HepG2 (cell line): ENCODE measurements around the gene ERBB3. TPM values are rescaled to one million over a fixed set of nuclear protein-coding genes. Genes with fewer than 3 reads are reported as not detected.

ENCODE experiments used
- CC2D1A ChIP-seq: sonication (generic); formaldehyde crosslinking; IDR thresholded peaks from 2 replicates; pipeline ENCODE4 v1.8.1; 2023; ENCODE audit warnings: mild to moderate bottlenecking, missing genetic modification reagents
- DNMT1 ChIP-seq: sonication (generic); formaldehyde crosslinking; IDR thresholded peaks from 2 replicates; pipeline ENCODE4 v1.5.1; 2020; ENCODE audit warnings: mild to moderate bottlenecking, missing genetic modification reagents
- FOXP4 ChIP-seq: sonication (generic); formaldehyde crosslinking; IDR thresholded peaks from 2 replicates; pipeline ENCODE4 v1.4.0; 2020; ENCODE audit warnings: missing genetic modification reagents
- HOXA5 ChIP-seq: sonication (generic); formaldehyde crosslinking; IDR thresholded peaks from 2 replicates; pipeline ENCODE4 v1.4.0; 2020; ENCODE audit warnings: missing genetic modification reagents
- KDM6A ChIP-seq: IDR thresholded peaks from 2 replicates; pipeline ENCODE4 v1.6.1; 2016; ENCODE audit warnings: low read depth
- NFYC ChIP-seq: IDR thresholded peaks from 2 replicates; pipeline ENCODE4 v1.6.1; 2016; ENCODE audit warnings: missing genetic modification reagents, missing compliant biosample characterization
- PAX8 ChIP-seq: sonication (generic); formaldehyde crosslinking; IDR thresholded peaks from 2 replicates; pipeline ENCODE4 v1.8.0; 2022; ENCODE audit warnings: mild to moderate bottlenecking, missing genetic modification reagents, borderline replicate concordance
- U2AF1 ChIP-seq: fragments of 200-400 bp; formaldehyde crosslinking; optimal IDR thresholded peaks from 2 replicates; pipeline ENCODE3; 2017; ENCODE audit warnings: mild to moderate bottlenecking, low read depth, low read length
- ZFP90 ChIP-seq: sonication (generic); formaldehyde crosslinking; IDR thresholded peaks from 2 replicates; pipeline ENCODE4 v1.8.0; 2022; ENCODE audit warnings: missing genetic modification reagents, mild to moderate bottlenecking, inconsistent platforms, borderline replicate concordance
- ZNF431 ChIP-seq: sonication (generic); formaldehyde crosslinking; IDR thresholded peaks from 2 replicates; pipeline ENCODE4 v1.9.0; 2022; ENCODE audit warnings: missing genetic modification reagents, low read depth, mild to moderate bottlenecking, borderline replicate concordance
- ZNF607 ChIP-seq: sonication (generic); formaldehyde crosslinking; IDR thresholded peaks from 2 replicates; pipeline ENCODE4 v1.5.1; 2020; ENCODE audit warnings: missing genetic modification reagents, mild to moderate bottlenecking, borderline replicate concordance
- ZNF674 ChIP-seq: sonication (generic); formaldehyde crosslinking; IDR thresholded peaks from 2 replicates; pipeline ENCODE4 v1.5.0; 2020; ENCODE audit warnings: low read depth, mild to moderate bottlenecking, missing genetic modification reagents
- ZXDC ChIP-seq: sonication (generic); formaldehyde crosslinking; IDR thresholded peaks from 2 replicates; pipeline ENCODE4 v1.5.0; 2020; ENCODE audit warnings: mild to moderate bottlenecking, missing genetic modification reagents
- polyA plus RNA-seq, 8 experiments: library from polyadenylated mRNA; depleted of rRNA in 3 of 8; stranded (reverse) in 7 of 8; unstranded in 1 of 8; fragments of >200 nt; fragmentation: Illumina TruSeq in 4 of 8; extraction: Trizol in 4 of 8; gene quantifications; 2 replicates each; pipeline versions ENCODE4 v1.2.1 to v1.2.3, GENCODE V29; 2011 to 2016; ENCODE audit warnings: low read depth in 4 of 8, missing spikeins in 1 of 8, mixed read lengths in 1 of 8; ENCODE audit not compliant: insufficient read depth in 1 of 8
- total RNA-seq, 5 experiments: library from RNA; depleted of rRNA; stranded (reverse); fragments of >200 nt; fragmentation: Illumina TruSeq; extraction: Trizol; gene quantifications; 2 replicates each; pipeline ENCODE4 v1.2.3, GENCODE V29; 2016; ENCODE audit warnings: low read depth in 1 of 5
- TF ChIP-seq, protein P1 (sequence below): sonication (generic); formaldehyde crosslinking; IDR thresholded peaks from 2 replicates; pipeline ENCODE4 v1.5.1; 2020; ENCODE audit warnings: mild to moderate bottlenecking, missing genetic modification reagents, borderline replicate concordance

The ERBB3 gene
- total and polyA plus RNA-seq, 2 of the 13 experiments (the other 11 are each of a cell fraction or from before 2014, with no cell fraction given): 93.6 to 358 TPM

- TF ChIP-seq FOXP4 (peak; percentile 99), ZNF607 (CRISPR knock-in tag) (peak; percentile 46; the same call in 1 of the 2 replicates), ZNF431 (CRISPR knock-in tag) (peak; percentile 89), KDM6A (CRISPR knock-in tag) (peak; percentile 100), HOXA5 (CRISPR knock-in tag) (peak; percentile 68; the same call in 1 of the 2 replicates), PAX8 (CRISPR knock-in tag) (0 out of 2 replicates have a peak, but pooled peaks have one; percentile 41), DNMT1 (CRISPR knock-in tag) (0 out of 2 replicates have a peak, but pooled peaks have one; percentile 33), NFYC (CRISPR knock-in tag) (peak; percentile 53; the same call in 1 of the 2 replicates), ZNF674 (0 out of 2 replicates have a peak, but pooled peaks have one; percentile 37), ZFP90 (CRISPR knock-in tag) (peak; percentile 68), CC2D1A (no peak), ZXDC (CRISPR knock-in tag) (no peak; the same call in 1 of the 2 replicates), U2AF1 (no peak)
- TF ChIP-seq, protein P1, sequence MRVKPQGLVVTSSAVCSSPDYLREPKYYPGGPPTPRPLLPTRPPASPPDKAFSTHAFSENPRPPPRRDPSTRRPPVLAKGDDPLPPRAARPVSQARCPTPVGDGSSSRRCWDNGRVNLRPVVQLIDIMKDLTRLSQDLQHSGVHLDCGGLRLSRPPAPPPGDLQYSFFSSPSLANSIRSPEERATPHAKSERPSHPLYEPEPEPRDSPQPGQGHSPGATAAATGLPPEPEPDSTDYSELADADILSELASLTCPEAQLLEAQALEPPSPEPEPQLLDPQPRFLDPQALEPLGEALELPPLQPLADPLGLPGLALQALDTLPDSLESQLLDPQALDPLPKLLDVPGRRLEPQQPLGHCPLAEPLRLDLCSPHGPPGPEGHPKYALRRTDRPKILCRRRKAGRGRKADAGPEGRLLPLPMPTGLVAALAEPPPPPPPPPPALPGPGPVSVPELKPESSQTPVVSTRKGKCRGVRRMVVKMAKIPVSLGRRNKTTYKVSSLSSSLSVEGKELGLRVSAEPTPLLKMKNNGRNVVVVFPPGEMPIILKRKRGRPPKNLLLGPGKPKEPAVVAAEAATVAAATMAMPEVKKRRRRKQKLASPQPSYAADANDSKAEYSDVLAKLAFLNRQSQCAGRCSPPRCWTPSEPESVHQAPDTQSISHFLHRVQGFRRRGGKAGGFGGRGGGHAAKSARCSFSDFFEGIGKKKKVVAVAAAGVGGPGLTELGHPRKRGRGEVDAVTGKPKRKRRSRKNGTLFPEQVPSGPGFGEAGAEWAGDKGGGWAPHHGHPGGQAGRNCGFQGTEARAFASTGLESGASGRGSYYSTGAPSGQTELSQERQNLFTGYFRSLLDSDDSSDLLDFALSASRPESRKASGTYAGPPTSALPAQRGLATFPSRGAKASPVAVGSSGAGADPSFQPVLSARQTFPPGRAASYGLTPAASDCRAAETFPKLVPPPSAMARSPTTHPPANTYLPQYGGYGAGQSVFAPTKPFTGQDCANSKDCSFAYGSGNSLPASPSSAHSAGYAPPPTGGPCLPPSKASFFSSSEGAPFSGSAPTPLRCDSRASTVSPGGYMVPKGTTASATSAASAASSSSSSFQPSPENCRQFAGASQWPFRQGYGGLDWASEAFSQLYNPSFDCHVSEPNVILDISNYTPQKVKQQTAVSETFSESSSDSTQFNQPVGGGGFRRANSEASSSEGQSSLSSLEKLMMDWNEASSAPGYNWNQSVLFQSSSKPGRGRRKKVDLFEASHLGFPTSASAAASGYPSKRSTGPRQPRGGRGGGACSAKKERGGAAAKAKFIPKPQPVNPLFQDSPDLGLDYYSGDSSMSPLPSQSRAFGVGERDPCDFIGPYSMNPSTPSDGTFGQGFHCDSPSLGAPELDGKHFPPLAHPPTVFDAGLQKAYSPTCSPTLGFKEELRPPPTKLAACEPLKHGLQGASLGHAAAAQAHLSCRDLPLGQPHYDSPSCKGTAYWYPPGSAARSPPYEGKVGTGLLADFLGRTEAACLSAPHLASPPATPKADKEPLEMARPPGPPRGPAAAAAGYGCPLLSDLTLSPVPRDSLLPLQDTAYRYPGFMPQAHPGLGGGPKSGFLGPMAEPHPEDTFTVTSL (CRISPR knock-in tag): 0 out of 2 replicates have a peak, but pooled peaks have one; percentile 9
Measured at GRCh38 chr12:56081393-56082347, 1.7 kb downstream of the ERBB3 start (continued).
